HUES48 (cell line): ENCODE results near the gene SCNN1A.

Source experiments
- H3K27ac ChIP-seq: one replicate; pipeline ENCODE4 v1.7.0; 2013; ENCODE audit warnings: low read depth, low read length, inconsistent platforms
- H3K27me3 ChIP-seq: 2 replicates; pipeline ENCODE4 v1.6.1; 2013; ENCODE audit warnings: mild to moderate bottlenecking, low read length; ENCODE audit not compliant: control insufficient read depth, insufficient read depth
- H3K36me3 ChIP-seq: 2 replicates; pipeline ENCODE4 v1.6.1; 2013; ENCODE audit warnings: low read length; ENCODE audit not compliant: control insufficient read depth, insufficient read depth
- H3K4me1 ChIP-seq: 2 replicates; pipeline ENCODE4 v1.6.1; 2013; ENCODE audit warnings: mild to moderate bottlenecking, low read length; ENCODE audit not compliant: control insufficient read depth, insufficient read depth
- H3K4me3 ChIP-seq: 2 replicates; pipeline ENCODE4 v1.5.1; 2013; ENCODE audit warnings: mild to moderate bottlenecking, low read depth, low read length
- H3K9ac ChIP-seq: 2 replicates; pipeline ENCODE4 v1.6.1; 2013; ENCODE audit warnings: mild to moderate bottlenecking, low read depth, low read length, moderate library complexity
- H3K9me3 ChIP-seq: 2 replicates; pipeline ENCODE4 v1.6.1; 2013; ENCODE audit warnings: low read length; ENCODE audit not compliant: control insufficient read depth, insufficient read depth

Gene SCNN1A

DNA sequence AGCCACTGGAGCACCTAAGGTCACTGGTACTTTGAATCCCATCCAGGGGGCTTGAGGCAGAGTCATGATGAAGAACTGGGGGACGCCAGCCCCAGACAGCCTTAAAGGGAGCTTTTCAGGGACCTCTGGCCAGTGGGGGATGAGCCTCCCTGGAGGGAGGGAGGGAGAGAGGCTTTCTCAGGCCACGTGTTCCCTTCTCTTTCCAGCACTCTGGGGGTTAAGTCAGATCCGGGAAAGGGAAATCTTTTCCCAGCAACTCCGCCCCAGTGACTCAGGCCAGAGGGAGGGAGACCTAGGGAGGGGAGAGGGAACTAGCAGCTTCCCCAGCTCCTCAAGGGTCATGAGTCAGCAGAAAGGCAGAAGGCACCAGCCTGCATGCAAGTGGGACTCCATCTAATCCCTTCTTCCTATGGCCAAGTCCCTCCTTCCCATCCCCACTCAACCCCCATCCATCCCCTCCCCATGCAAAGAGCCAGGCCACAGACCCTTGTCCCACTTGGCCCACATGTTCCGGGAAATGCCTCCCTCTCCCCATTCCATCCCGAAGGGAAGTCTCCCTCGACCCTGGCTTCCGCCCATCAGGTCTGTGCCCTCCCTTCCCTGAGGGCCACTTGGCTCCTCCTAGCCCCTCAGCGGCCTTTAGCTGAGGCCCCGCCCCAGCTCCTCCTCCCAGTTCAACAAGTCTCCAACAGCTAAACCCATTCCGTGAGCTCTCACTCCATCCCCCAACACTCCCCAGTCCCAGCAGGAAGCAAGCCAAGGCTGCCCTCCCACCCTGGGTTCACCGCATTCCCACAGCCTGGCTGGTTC is 39.1 kb downstream of the SCNN1A start:
- H3K27ac ChIP-seq: peak overlapping the region; percentile 93
- H3K4me1 ChIP-seq: peaks cover 56% of the 10 kb centered on the region
- H3K9me3 ChIP-seq: no peaks in the 10 kb centered on the region

DNA sequence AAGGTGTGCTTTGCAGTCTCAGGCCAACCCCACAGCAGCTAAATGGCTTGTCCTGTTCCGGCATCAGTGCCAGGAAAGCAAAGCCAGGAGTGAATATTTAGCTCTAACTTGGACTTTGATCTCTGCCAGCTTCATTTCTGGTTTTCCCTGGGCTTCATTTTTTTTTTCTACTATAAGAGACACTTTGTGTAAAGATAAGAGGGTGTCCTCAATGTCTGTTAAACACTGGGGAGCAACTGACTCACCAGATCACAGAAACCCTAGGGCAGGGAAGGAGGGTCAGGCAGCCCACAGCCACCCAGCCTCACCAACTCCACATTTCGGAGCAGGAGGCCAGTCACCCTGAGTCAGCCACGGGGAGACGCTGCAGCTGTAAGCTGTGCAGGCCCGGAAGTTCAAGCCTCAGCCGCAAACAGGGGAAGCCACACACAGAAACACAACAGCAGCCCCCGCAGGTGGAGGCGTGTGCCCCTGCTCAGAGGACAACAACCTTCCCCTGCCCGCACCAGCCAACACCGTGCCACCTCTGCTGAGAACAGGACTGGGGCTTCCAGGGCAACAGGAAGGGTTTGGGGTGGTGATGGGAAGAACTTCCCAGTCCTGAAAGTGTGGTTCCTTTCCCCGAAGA is 39.8 kb downstream of the SCNN1A start:
- peaks cover 53% of the 10 kb centered on the region for H3K4me1 ChIP-seq
- peak overlapping the region; percentile 93 for H3K27ac ChIP-seq
- H3K4me3 ChIP-seq: peak overlapping the region; percentile 50
- peaks cover 34% of the 10 kb centered on the region for H3K36me3 ChIP-seq
- H3K27me3 ChIP-seq: no peaks in the 10 kb centered on the region
- peak overlapping the region; percentile 68 for H3K9ac ChIP-seq
- no peaks in the 10 kb centered on the region for H3K9me3 ChIP-seq

More for the DNA sequence above, 39.1 kb downstream of the SCNN1A start:
- H3K36me3 ChIP-seq: peaks cover 27% of the 10 kb centered on the region
- H3K27me3 ChIP-seq: no peaks in the 10 kb centered on the region
- peak overlapping the region; percentile 68 for H3K9ac ChIP-seq
- H3K4me3 ChIP-seq: peak overlapping the region; percentile 50

DNA sequence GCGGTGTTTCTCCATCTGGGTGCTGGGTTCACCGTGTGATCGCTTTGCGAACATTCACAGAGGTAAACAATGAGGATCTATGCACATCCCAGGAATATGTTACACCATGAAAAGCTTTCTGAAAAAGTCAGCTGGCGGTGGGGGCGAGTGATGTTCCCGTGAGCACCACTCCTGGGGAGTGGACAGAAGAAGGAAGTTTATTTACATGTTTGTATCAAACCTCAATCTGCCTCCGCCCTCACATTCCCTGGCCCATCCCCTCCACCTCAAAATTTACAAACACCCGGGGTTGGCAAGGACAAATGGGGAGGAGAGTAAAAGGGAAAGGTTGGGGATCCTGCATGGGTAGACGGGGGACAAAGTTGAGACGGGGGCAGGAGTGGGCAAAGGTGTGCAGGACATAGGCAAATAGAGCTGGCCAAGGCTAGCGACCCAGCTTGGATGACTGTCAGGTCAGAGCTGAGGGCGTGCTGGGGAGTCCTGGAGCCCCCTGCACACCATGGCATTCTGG is 40.4 kb downstream of the SCNN1A start:
- Histone ChIP-seq H3K4me3 (no peak overlapping the region), H3K27me3 (no peaks in the 10 kb centered on the region), H3K4me1 (peaks cover 47% of the 10 kb centered on the region), H3K36me3 (peaks cover 40% of the 10 kb centered on the region), H3K27ac (peak overlapping the region; percentile 93), H3K9me3 (no peaks in the 10 kb centered on the region), H3K9ac (peak overlapping the region; percentile 68)

DNA sequence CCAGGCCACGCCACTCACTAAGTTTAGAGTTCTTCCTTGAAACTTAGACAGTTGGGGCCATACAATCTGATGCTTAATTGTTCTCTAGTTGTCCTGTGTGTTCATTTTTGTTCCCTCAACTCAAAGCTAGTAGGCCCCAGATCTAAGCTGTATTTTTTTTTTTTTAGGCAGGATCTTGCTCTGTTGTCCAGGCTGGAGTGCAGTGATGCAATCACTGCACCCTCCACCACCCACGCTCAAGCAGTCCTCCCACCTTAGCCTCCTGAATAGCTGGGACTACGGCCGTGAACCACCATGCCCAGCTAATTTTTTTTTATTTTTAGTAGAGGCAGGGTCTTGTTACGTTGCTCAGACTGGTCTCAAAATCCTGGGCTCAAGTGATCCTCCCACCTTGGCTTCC is 41.0 kb downstream of the SCNN1A start:
- H3K4me1 ChIP-seq: peaks cover 41% of the 10 kb centered on the region
- H3K27me3 ChIP-seq: no peaks in the 10 kb centered on the region
- no peak overlapping the region for H3K9ac ChIP-seq
- H3K9me3 ChIP-seq: no peaks in the 10 kb centered on the region
- H3K36me3 ChIP-seq: peaks cover 43% of the 10 kb centered on the region
- no peak overlapping the region for H3K4me3 ChIP-seq
- H3K27ac ChIP-seq: no peak overlapping the region

DNA sequence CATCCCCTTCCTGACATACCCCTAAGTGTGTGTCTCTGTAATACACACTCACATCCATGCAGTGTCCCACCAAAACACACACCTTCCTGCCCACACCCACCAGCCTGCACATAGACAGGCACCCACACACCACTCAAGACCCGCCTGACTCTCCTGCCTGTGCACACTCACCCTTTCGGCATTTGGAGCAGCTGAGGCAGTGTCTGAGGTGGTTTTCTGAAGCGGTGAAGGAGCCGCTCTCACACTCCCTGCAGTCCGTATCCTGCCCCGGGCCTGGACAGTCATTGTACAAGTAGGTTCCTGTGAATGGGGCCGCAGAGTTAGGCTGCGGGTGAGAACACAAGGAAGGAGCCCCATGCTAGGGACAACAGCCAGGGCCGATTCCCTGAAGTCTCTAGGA is 41.8 kb downstream of the SCNN1A start:
- Histone ChIP-seq H3K36me3 (peaks cover 51% of the 10 kb centered on the region), H3K4me3 (no peak overlapping the region), H3K4me1 (peaks cover 33% of the 10 kb centered on the region), H3K27me3 (no peaks in the 10 kb centered on the region), H3K9ac (no peak overlapping the region), H3K9me3 (no peaks in the 10 kb centered on the region), H3K27ac (no peak overlapping the region)

DNA sequence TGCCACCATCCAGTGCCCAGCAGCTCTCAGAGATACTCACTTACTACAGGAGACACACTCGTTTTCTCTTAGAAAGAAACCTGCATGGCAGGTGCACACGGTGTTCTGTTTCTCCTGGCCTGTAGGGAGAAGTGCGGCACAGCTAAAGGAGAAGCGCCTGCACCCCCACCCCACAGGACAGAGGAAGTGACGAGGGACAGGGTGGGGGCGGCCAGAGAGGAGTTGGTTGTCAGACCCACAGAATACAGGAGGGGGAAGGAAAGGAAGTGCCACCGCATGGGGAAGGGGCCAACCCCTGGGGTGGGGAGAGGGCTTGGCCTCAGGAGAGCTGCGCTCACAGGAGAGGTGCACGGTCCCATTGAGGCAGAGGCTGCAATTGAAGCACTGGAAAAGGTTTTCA is 42.3 kb downstream of the SCNN1A start:
- Histone ChIP-seq H3K27ac (no peak overlapping the region), H3K27me3 (no peaks in the 10 kb centered on the region), H3K4me1 (peaks cover 28% of the 10 kb centered on the region), H3K9me3 (no peaks in the 10 kb centered on the region), H3K4me3 (no peak overlapping the region), H3K9ac (no peak overlapping the region), H3K36me3 (peaks cover 55% of the 10 kb centered on the region)

DNA sequence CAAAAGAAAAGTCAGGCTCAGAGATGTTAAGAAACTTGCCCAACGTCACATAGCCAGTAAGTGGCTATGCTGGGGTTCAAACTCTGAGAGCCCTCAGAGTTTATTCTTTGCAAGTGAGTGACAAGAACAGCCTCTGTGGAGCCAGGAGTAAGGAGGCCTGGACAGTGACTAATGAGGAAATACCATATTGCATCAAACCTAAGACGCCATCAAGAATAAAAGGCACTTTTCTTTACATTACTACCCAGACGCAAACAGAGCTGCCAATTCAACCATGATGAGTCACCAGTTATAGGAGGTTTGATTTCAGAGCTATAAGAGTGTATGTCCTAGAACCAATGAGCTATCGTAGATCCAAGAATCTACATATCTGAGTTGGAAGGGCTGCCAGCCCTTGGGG is 42.9 kb downstream of the SCNN1A start:
- no peaks in the 10 kb centered on the region for H3K9me3 ChIP-seq
- no peak overlapping the region for H3K27ac ChIP-seq
- no peak overlapping the region for H3K9ac ChIP-seq
- H3K4me1 ChIP-seq: peaks cover 22% of the 10 kb centered on the region
- no peaks in the 10 kb centered on the region for H3K27me3 ChIP-seq
- no peak overlapping the region for H3K4me3 ChIP-seq
- H3K36me3 ChIP-seq: peaks cover 57% of the 10 kb centered on the region

DNA sequence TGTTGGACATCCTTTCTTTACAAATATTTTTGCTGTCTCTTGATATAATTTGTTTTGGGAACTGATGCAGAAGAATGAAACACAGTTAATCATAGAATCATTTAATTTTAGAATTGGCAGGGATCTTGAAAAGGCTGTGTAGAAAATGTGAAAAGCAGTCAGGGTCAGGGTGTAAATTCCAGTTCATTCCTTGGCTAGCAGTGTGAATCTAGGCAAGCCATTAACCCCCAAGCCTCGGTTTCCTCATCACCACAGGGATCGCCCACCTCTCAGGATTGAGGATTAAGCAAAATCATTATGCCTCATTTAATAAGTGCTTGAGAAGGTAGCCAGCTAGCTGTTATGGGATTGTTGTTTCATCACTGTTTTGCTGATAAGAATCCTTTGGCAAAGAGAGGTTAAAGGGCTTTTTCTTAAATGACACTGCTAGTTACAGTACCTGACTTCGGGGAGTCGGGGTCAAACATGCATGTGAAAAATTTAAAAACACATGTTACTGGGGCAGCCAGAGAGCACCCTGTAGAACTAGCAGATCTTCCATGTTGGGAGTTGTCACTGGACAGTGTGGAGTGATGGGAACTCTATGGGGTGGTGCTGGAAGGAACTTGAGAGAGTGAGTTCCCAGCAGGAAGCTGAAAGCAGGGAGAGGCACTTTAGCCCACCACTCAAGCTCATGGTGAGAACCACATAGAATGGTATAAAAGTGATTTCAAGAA is 44.2 kb downstream of the SCNN1A start:
- Histone ChIP-seq H3K9me3 (no peaks in the 10 kb centered on the region), H3K27ac (no peak overlapping the region), H3K36me3 (peaks cover 63% of the 10 kb centered on the region), H3K27me3 (no peaks in the 10 kb centered on the region), H3K4me1 (peaks cover 23% of the 10 kb centered on the region), H3K9ac (no peak overlapping the region), H3K4me3 (no peak overlapping the region)

DNA sequence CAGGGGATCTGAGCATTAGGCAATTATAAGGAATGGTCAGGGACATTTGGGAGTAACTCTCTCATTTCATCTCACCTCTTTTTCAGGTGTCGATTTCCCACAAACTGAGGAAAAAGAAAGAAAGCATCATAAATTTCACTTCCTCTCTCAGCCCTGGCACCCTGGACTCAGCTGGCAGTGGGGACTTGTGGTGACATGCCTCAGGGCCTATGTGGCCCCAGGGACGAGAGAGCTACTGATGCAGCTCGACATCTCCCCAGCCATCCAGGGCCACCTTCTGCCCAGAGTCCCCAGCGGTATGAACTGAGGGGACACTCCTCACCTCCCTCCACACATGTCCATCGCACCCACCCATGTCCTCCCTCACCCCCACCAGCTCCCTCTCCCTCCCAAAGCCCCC is 45.2 kb downstream of the SCNN1A start:
- H3K9me3 ChIP-seq: no peaks in the 10 kb centered on the region
- H3K27ac ChIP-seq: no peak overlapping the region
- H3K9ac ChIP-seq: no peak overlapping the region
- H3K27me3 ChIP-seq: no peaks in the 10 kb centered on the region
- H3K36me3 ChIP-seq: peaks cover 63% of the 10 kb centered on the region
- H3K4me3 ChIP-seq: no peak overlapping the region
- H3K4me1 ChIP-seq: peaks cover 19% of the 10 kb centered on the region

DNA sequence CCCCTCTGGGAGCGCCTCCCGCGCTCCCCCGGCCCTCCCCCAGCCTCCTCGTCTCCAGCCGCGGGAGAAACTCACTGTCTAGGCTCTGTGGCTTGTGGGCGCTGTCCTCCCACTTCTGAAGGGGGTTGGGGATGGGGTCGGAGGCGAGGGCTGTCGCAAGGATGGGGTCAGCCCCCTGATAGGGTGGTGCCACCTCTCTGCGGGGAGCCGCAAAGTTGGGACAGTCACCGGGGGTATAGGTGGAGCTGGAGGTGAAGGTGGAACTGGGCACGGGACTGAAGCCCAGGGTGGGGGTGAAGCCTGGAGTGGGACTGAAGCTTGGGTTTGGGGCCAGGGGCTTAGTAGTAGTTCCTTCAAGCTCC is 45.7 kb downstream of the SCNN1A start:
- Histone ChIP-seq H3K27ac (no peak overlapping the region), H3K4me1 (peaks cover 19% of the 10 kb centered on the region), H3K27me3 (no peaks in the 10 kb centered on the region), H3K9ac (no peak overlapping the region), H3K36me3 (peaks cover 63% of the 10 kb centered on the region), H3K9me3 (no peaks in the 10 kb centered on the region), H3K4me3 (no peak overlapping the region)
